ENCODE results near the gene TTF1.
"Not testable (repeated sequence)": the region's sequence is repeated elsewhere in the genome, so short reads cannot be mapped to it uniquely, and the experiment has no call there.

Gene TTF1

GRCh38 chr9:132378416-132378815 lies 28.2 kb downstream of the TTF1 start:
- not testable (repeated sequence) for H2BK5ac ChIP-seq (ENCODE audit: low read depth, low read length, poor library complexity); H3K9ac ChIP-seq (ENCODE audit: low read length); H3K27ac ChIP-seq (ENCODE audit: low read depth, low read length); H3K4me1 ChIP-seq (ENCODE audit: control insufficient read depth in 1 of 2, insufficient read depth in 2 of 2, low read length in 2 of 2); H3K18ac ChIP-seq (ENCODE audit: low read length); H3K4ac ChIP-seq (ENCODE audit: low read depth, low read length); H2AFZ ChIP-seq (ENCODE audit: insufficient read depth, low read length, poor library complexity); H3K79me2 ChIP-seq (ENCODE audit: control insufficient read depth, insufficient read depth, low read length, poor library complexity); H4K12ac ChIP-seq (ENCODE audit: low read depth, low read length); H3K4me2 ChIP-seq (ENCODE audit: low read length); H4K8ac ChIP-seq (ENCODE audit: low read depth, low read length); H3K14ac ChIP-seq (ENCODE audit: low read length); DNase-seq; H4K91ac ChIP-seq (ENCODE audit: low read depth, low read length); H3K23ac ChIP-seq (ENCODE audit: low read length); H2BK120ac ChIP-seq (ENCODE audit: insufficient read depth, low read length, poor library complexity); H3K79me1 ChIP-seq (ENCODE audit: low read length); H2BK12ac ChIP-seq (ENCODE audit: low read length); H2AK5ac ChIP-seq (ENCODE audit: low read length); H3K27me3 ChIP-seq (ENCODE audit: insufficient read depth, low read length)
- no CpG with 5 or more reads among the region's 3 CpGs for WGBS (ENCODE audit: extremely low coverage, insufficient coverage, insufficient read length)
- peaks cover 15% of the 10 kb centered on the region for H3K9me3 ChIP-seq (ENCODE audit: insufficient read depth, low read depth, low read length)
- H3K36me3 ChIP-seq (ENCODE audit: control insufficient read depth in 1 of 2, insufficient read depth in 2 of 2, low read length in 2 of 2): peaks cover 30 to 46% of the 10 kb centered on the region in 2 experiments
- peak overlapping the region; percentile 50 for H3K4me3 ChIP-seq (ENCODE audit: low read depth, low read length)

- H3K9ac ChIP-seq (ENCODE audit: low read length); H3K23ac ChIP-seq (ENCODE audit: low read length); H4K8ac ChIP-seq (ENCODE audit: low read depth, low read length); H4K91ac ChIP-seq (ENCODE audit: low read depth, low read length); H3K18ac ChIP-seq (ENCODE audit: low read length); H2BK120ac ChIP-seq (ENCODE audit: insufficient read depth, low read length, poor library complexity); H2AFZ ChIP-seq (ENCODE audit: insufficient read depth, low read length, poor library complexity); H3K4me1 ChIP-seq (ENCODE audit: control insufficient read depth in 1 of 2, insufficient read depth in 2 of 2, low read length in 2 of 2); H3K79me1 ChIP-seq (ENCODE audit: low read length); DNase-seq; H3K4me2 ChIP-seq (ENCODE audit: low read length); H4K12ac ChIP-seq (ENCODE audit: low read depth, low read length); H2BK12ac ChIP-seq (ENCODE audit: low read length); H3K14ac ChIP-seq (ENCODE audit: low read length); H3K79me2 ChIP-seq (ENCODE audit: control insufficient read depth, insufficient read depth, low read length, poor library complexity); H2AK5ac ChIP-seq (ENCODE audit: low read length); H3K4ac ChIP-seq (ENCODE audit: low read depth, low read length); H2BK5ac ChIP-seq (ENCODE audit: low read depth, low read length, poor library complexity); H3K27me3 ChIP-seq (ENCODE audit: insufficient read depth, low read length); H3K27ac ChIP-seq (ENCODE audit: low read depth, low read length): not testable (repeated sequence)
- peaks cover 15% of the 10 kb centered on the region for H3K9me3 ChIP-seq (ENCODE audit: insufficient read depth, low read depth, low read length)
- no CpG with 5 or more reads among the region's 2 CpGs for WGBS (ENCODE audit: extremely low coverage, insufficient coverage, insufficient read length)
- peaks cover 30 to 44% of the 10 kb centered on the region in 2 experiments for H3K36me3 ChIP-seq (ENCODE audit: control insufficient read depth in 1 of 2, insufficient read depth in 2 of 2, low read length in 2 of 2)
- peak overlapping the region; percentile 38 for H3K4me3 ChIP-seq (ENCODE audit: low read depth, low read length)
Observed at GRCh38 chr9:132377769-132378168, 28.9 kb downstream of the TTF1 start.

GRCh38 chr9:132372177-132373095 lies 34.2 kb downstream of the TTF1 start:
- no CpG with 5 or more reads among the region's 14 CpGs for WGBS (ENCODE audit: extremely low coverage, insufficient coverage, insufficient read length)
- H4K12ac ChIP-seq (ENCODE audit: low read depth, low read length): no peak overlapping the region
- H2AK5ac ChIP-seq (ENCODE audit: low read length): no peak overlapping the region
- H2BK120ac ChIP-seq (ENCODE audit: insufficient read depth, low read length, poor library complexity): no peak overlapping the region
- H3K23ac ChIP-seq (ENCODE audit: low read length): no peak overlapping the region
- no peaks in the 10 kb centered on the region for H3K27me3 ChIP-seq (ENCODE audit: insufficient read depth, low read length)
- H3K27ac ChIP-seq (ENCODE audit: low read depth, low read length): no peak overlapping the region
- peaks cover 0 to 3% of the 10 kb centered on the region in 2 experiments for H3K4me1 ChIP-seq (ENCODE audit: control insufficient read depth in 1 of 2, insufficient read depth in 2 of 2, low read length in 2 of 2)
- H3K4ac ChIP-seq (ENCODE audit: low read depth, low read length): no peak overlapping the region
- H2BK12ac ChIP-seq (ENCODE audit: low read length): no peak overlapping the region
- no peaks in the 10 kb centered on the region for H3K79me2 ChIP-seq (ENCODE audit: control insufficient read depth, insufficient read depth, low read length, poor library complexity)
- no peak overlapping the region for H3K4me3 ChIP-seq (ENCODE audit: low read depth, low read length)
- no peak overlapping the region for H3K9ac ChIP-seq (ENCODE audit: low read length)
- H4K8ac ChIP-seq (ENCODE audit: low read depth, low read length): peak overlapping the region; percentile 59
- no peak overlapping the region for H4K91ac ChIP-seq (ENCODE audit: low read depth, low read length)
- H3K9me3 ChIP-seq (ENCODE audit: insufficient read depth, low read depth, low read length): peaks cover 4% of the 10 kb centered on the region
- no peak overlapping the region for H3K18ac ChIP-seq (ENCODE audit: low read length)
- peaks cover 12 to 15% of the 10 kb centered on the region in 2 experiments for H3K36me3 ChIP-seq (ENCODE audit: control insufficient read depth in 1 of 2, insufficient read depth in 2 of 2, low read length in 2 of 2)
- H3K79me1 ChIP-seq (ENCODE audit: low read length): no peaks in the 10 kb centered on the region
- H2BK5ac ChIP-seq (ENCODE audit: low read depth, low read length, poor library complexity): no peak overlapping the region
- no peak overlapping the region for H2AFZ ChIP-seq (ENCODE audit: insufficient read depth, low read length, poor library complexity)
- H3K14ac ChIP-seq (ENCODE audit: low read length): no peak overlapping the region
- no peak overlapping the region for H3K4me2 ChIP-seq (ENCODE audit: low read length)
- DNase-seq: peak in 1 of 2 donors; percentile 8

- H2BK120ac ChIP-seq (ENCODE audit: insufficient read depth, low read length, poor library complexity): no peak overlapping the region
Observed at GRCh38 chr9:132370592-132370991, 36.0 kb downstream of the TTF1 start.

More at GRCh38 chr9:132370592-132370991, 36.0 kb downstream of the TTF1 start:
- Histone ChIP-seq H3K79me2 (ENCODE audit: control insufficient read depth, insufficient read depth, low read length, poor library complexity) (no peaks in the 10 kb centered on the region), H3K4me1 (ENCODE audit: control insufficient read depth in 1 of 2, insufficient read depth in 2 of 2, low read length in 2 of 2) (peaks cover 0 to 3% of the 10 kb centered on the region in 2 experiments), H3K36me3 (ENCODE audit: control insufficient read depth in 1 of 2, insufficient read depth in 2 of 2, low read length in 2 of 2) (peaks cover 0 to under 1% of the 10 kb centered on the region in 2 experiments), H4K8ac (ENCODE audit: low read depth, low read length) (no peak overlapping the region), H3K27ac (ENCODE audit: low read depth, low read length) (no peak overlapping the region), H3K4ac (ENCODE audit: low read depth, low read length) (no peak overlapping the region), H3K14ac (ENCODE audit: low read length) (no peak overlapping the region), H2BK12ac (ENCODE audit: low read length) (no peak overlapping the region), H3K27me3 (ENCODE audit: insufficient read depth, low read length) (no peaks in the 10 kb centered on the region), H2BK5ac (ENCODE audit: low read depth, low read length, poor library complexity) (no peak overlapping the region), H2AK5ac (ENCODE audit: low read length) (no peak overlapping the region), H3K4me2 (ENCODE audit: low read length) (no peak overlapping the region), H3K9ac (ENCODE audit: low read length) (no peak overlapping the region), H4K12ac (ENCODE audit: low read depth, low read length) (no peak overlapping the region), H3K23ac (ENCODE audit: low read length) (no peak overlapping the region), H3K18ac (ENCODE audit: low read length) (no peak overlapping the region), H2AFZ (ENCODE audit: insufficient read depth, low read length, poor library complexity) (no peak overlapping the region), H3K9me3 (ENCODE audit: insufficient read depth, low read depth, low read length) (no peaks in the 10 kb centered on the region), H4K91ac (ENCODE audit: low read depth, low read length) (no peak overlapping the region), H3K79me1 (ENCODE audit: low read length) (no peaks in the 10 kb centered on the region), H3K4me3 (ENCODE audit: low read depth, low read length) (no peak overlapping the region)
- DNase-seq: no peak
- WGBS (ENCODE audit: extremely low coverage, insufficient coverage, insufficient read length): no CpG with 5 or more reads among the region's 4 CpGs
